Measurements from ENCODE around the gene CTNNA3.
"Not testable (repeated sequence)": the region's sequence is repeated elsewhere in the genome, so short reads cannot be mapped to it uniquely, and the experiment has no call there.

The CTNNA3 gene

GRCh38 chr10:67599597-67599996 lies 96.4 kb downstream of the CTNNA3 start:
- DNase-seq = no peak

DNA sequence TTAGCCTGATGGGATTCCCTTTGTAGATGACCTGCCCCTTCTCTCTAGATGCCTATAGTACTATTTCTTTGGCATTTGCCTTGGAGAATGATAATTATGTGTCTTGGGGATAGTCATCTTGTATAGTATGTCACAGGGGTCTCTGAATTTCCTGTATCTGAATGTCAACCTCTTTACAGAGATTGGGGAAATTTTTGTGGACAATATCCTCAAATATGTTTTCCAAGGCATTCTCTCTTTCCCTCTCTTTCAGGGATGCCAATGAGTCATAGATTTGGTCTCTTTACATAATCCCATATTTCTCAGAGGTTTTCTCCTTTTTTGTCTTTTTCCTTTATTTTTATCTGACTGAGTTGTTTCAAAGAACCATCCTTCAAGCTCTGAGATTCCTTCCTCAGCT lies 99.4 kb downstream of the CTNNA3 start:
- no peak for DNase-seq

GRCh38 chr10:67587771-67588170 lies 108.2 kb downstream of the CTNNA3 start:
- no peak for DNase-seq

DNA sequence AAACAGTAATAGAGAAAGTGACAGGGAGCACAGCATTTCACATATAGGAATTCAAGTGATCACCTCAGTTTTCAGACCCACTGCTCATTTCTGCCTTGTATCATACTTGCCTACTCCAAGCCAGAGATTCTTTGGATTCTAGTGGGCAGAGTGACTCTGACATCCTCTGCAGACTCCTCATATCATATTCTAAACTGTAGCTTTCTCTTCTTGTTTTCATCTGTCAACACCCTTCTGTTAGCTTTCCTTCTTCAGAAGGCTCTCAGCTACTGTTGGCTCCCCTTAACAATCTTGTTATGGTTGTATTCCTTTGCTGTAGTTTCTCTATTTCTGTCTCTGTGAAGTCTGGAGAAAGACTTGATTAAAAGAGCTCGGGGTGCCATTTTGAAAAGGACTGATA lies 120.5 kb downstream of the CTNNA3 start:
- no peak for DNase-seq

- no peak for DNase-seq
These were observed 122.5 kb downstream of the CTNNA3 start for GRCh38 chr10:67573484-67573883.

DNA sequence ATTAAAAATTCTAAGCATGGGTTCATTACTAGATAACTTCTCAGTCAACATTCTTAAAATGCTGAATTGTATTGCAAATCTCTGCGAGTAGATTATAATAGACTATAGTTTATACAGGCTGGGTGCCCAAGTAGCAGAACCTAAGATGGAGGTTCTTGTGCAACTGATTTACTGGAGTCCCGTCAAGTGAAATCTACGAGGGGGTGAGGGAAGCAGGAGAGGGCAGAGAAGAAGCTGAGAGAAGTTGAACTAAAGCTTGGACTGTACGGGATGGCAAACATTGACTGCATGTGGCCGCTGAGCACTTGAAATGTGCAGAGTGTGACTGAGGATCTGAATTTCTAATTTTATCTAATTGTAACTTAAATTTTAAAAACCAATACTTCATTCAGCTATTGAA lies 124.5 kb downstream of the CTNNA3 start:
- no peak for DNase-seq

GRCh38 chr10:67558311-67558710 lies 137.7 kb downstream of the CTNNA3 start:
- DNase-seq = not testable (repeated sequence)

- no peak for DNase-seq
These were observed 142.7 kb downstream of the CTNNA3 start for GRCh38 chr10:67553254-67553653.

DNA sequence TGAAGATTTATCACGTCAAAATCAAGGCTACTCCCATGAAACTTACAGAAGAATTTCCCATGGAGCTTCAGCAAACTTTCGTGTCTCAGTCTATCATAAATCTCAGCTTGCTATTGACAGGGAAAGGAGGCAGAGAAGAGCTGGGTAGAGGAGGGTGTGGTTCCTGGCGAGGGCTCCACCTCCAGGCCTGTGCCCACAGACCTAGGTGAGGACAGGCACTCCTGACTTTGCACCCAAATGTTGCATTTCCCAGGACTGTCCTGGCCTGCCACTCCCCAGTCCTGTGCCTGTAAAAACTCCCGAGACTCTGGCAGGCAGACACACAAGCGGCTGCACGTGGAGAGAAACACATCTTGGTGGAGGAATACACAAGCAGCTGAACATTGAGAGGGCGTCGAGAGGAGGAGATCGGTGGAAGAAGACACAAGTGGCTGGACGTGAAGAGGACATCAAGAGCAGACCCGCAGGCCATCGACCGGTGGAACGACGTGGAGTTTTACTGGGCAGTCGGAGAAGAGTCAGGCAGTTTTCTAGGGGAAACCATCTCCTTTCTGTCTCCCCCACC lies 145.1 kb downstream of the CTNNA3 start:
- no peak for DNase-seq

GRCh38 chr10:67550046-67550445 lies 145.9 kb downstream of the CTNNA3 start:
- DNase-seq = no peak

- DNase-seq = no peak
These were observed 146.6 kb downstream of the CTNNA3 start for GRCh38 chr10:67549390-67549789.

- no peak for DNase-seq
These were observed 154.6 kb downstream of the CTNNA3 start for GRCh38 chr10:67541411-67541810.

DNA sequence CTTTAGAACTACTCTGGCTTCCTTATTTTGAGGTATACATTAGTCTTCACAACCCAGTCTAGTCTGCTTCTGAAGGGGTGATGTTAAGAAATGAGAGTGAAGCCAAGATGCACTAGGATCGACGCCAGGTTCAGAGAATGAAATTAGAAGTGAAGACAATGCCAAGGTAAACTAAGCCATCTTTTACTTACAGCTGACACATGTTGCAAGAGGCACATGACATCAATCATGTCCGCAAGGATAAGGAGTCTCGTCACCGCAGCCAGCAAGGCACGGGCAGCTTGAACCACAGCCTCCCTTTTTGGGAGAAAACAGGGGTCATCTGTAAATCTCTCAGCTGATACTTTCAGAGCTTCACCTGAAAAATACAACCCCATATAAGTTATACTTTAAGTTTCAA lies 156.7 kb downstream of the CTNNA3 start:
- DNase-seq = no peak

GRCh38 chr10:67537906-67538305 lies 158.1 kb downstream of the CTNNA3 start:
- DNase-seq = no peak

GRCh38 chr10:67533376-67533775 lies 162.6 kb downstream of the CTNNA3 start:
- DNase-seq = no peak

DNA sequence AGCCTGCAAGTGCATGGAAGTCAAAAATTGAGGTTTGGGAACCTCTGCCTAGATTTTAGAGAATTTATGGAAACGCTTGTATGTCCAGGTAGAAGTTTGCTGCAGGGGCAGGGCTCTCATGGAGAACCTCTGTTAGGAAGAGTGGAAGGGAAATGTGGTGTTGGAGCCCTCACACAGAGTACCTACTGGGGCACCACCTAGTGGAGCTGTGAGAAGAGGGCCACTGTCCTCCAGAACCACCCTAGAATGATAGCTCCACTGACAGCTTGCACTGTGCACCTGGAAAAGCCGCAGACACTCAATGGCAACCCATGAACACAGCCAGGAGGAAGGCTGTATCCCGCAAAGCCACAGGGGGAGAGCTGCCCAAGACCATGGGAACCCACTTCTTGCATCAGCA lies 165.0 kb downstream of the CTNNA3 start:
- DNase-seq = not testable (repeated sequence)

DNA sequence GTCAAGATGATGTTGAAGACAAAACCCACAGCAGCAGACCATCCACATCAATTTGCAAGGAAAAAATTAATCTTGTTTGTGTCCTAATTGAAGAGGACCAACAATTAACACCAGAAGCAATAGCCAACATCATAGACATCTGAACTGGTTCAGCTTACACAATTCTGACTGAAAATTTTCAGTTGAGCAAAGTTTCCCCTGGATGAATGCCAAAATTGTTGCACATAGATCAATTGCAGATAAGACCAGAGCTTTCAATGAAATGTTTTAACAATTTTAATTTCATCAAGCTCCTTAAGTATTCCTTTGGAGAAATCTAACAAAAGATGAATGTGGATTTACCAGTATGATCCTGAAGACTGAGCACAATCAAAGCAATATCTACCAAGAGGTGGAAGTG lies 168.6 kb downstream of the CTNNA3 start:
- DNase-seq = no peak

GRCh38 chr10:67521546-67521945 lies 174.4 kb downstream of the CTNNA3 start:
- DNase-seq = no peak

GRCh38 chr10:67520924-67521520 lies 175.0 kb downstream of the CTNNA3 start:
- DNase-seq = no peak

DNA sequence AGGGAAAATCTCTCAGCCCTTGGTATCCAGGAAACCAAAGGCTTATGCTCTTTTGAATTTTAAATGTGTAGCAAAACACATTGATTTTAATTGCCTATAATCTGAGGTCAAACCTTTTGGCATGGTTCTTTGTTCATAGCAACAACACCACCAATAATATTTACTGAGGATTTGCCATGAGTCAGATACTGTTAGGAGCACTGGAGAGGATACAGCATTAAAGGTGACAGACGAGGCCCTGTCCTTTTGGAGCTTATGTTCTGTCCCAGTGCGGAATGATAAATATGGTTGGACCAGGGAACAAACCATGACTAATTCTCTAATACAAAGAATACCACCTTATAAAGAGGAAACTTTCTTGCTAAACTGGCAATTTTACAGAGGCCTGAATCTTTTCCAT lies 176.6 kb downstream of the CTNNA3 start:
- DNase-seq = no peak

DNA sequence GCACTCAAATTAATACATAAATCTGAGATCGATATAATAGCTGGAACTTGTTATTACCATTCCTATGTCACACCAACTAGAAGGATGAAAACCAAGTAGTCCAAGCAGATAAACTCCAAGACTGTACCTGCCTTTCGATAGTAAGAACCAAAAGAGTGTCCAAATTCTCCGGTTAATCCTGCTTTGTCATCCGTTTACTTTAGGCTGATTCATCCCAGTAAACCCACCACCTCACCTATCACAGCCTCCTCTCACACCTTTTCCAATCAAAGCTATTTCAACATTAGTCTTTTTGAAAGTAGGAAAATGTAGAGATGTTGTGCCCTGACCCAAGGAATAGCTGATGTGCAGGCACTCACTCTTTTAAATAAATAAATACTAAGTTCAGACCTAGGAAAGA lies 177.2 kb downstream of the CTNNA3 start:
- DNase-seq = no peak

GRCh38 chr10:67518043-67518442 lies 178.0 kb downstream of the CTNNA3 start:
- DNase-seq = no peak

DNA sequence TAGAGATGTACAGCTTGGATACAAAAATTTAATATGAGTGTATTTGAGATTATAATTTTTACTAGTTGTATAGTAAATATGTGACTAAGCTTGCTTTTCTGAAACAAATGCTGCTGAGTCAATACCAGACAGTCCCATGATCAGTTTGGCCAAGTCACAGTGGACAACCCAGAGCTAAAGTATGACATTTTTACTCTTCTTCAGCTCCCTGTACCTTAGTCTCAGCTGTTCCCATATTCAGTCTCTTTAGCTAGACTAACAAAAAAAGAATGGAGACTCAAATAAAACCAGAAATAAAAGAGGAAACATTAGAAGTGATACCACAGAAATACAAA lies 189.3 kb downstream of the CTNNA3 start:
- no peak for DNase-seq

- no peak for DNase-seq
These were observed 189.8 kb downstream of the CTNNA3 start for GRCh38 chr10:67506083-67506756.

Data from activated T-cell treated with anti-CD3 and anti-CD28 coated beads, Interleukin-2, amount 50 U/mL, for 1 hour (primary cell).